PC-3 (cell line): ENCODE results near the gene TENT4B. TPM values are rescaled to one million over a fixed set of nuclear protein-coding genes. Genes with fewer than 3 reads are reported as not detected.

Experiments
- ATAC-seq: fragments of 200-7000 bp; cut with Tn5 transposase; 2 replicates; pipeline ENCODE4 v1.9.1; 2020; ENCODE audit warnings: mild to moderate bottlenecking, moderate library complexity
- BruUV-seq: library from RNA; stranded (reverse); fragments of 400-500 nt; replicated peaks from 2 replicates; lab custom pipeline; 2021; lab: Mats Ljungman, UMichigan
- CTCF ChIA-PET: fragments of 300-600 bp; sonication (Branson Sonifier 250); formaldehyde crosslinking; loops from one replicate; lab custom pipeline; 2022; ENCODE audit warnings: antibody characterized with exemption; lab: Charles Lee
- POLR2A ChIA-PET: fragments of 300-600 bp; sonication (Branson Sonifier 250); formaldehyde crosslinking; loops from one replicate; lab custom pipeline; 2022; ENCODE audit warnings: antibody characterized with exemption; ENCODE audit not compliant: unreplicated experiment; lab: Charles Lee
- DNase-seq: peaks from one replicate; pipeline ENCODE4 v3.0.0-alpha.2; 2015
- H2AFZ ChIP-seq: fragments of 300-600 bp; sonication (generic); 2 replicates; pipeline ENCODE4 v1.6.0; 2016; ENCODE audit warnings: antibody characterized with exemption, low read length
- H3F3A ChIP-seq: fragments of 300-600 bp; sonication (generic); one replicate; pipeline ENCODE4 v1.6.0; 2017; ENCODE audit warnings: antibody characterized with exemption, low read length, control low read depth, mild to moderate bottlenecking; ENCODE audit not compliant: unreplicated experiment
- H3K27ac ChIP-seq: fragments of 300-600 bp; sonication (generic); 2 replicates; pipeline ENCODE4 v1.5.1; 2016; ENCODE audit warnings: mild to moderate bottlenecking, low read length
- H3K27me3 ChIP-seq: fragments of 300-600 bp; sonication (generic); 2 replicates; pipeline ENCODE4 v1.6.1; 2016; ENCODE audit warnings: low read length, mixed read lengths
- H3K36me3 ChIP-seq: fragments of 300-600 bp; sonication (generic); 2 replicates; pipeline ENCODE4 v1.6.1; 2016; ENCODE audit warnings: low read depth, mixed run types, low read length, mixed read lengths
- H3K4me1 ChIP-seq: fragments of 300-600 bp; sonication (generic); 2 replicates; pipeline ENCODE4 v1.5.1; 2016; ENCODE audit warnings: low read length; ENCODE audit not compliant: insufficient read depth
- H3K4me2 ChIP-seq: fragments of 300-600 bp; sonication (generic); 2 replicates; pipeline ENCODE4 v1.6.0; 2016; ENCODE audit warnings: low read length
- H3K4me3 ChIP-seq: fragments of 300-600 bp; sonication (generic); 2 replicates; pipeline ENCODE4 v1.5.1; 2016; ENCODE audit warnings: mild to moderate bottlenecking, low read length, mixed read lengths
- H3K79me2 ChIP-seq: fragments of 300-600 bp; sonication (generic); 2 replicates; pipeline ENCODE4 v1.6.1; 2017; ENCODE audit warnings: low read length, mixed read lengths
- H3K9ac ChIP-seq: fragments of 300-600 bp; sonication (generic); 2 replicates; pipeline ENCODE4 v1.6.0; 2016; ENCODE audit warnings: mild to moderate bottlenecking, low read length
- H3K9me2 ChIP-seq: fragments of 300-600 bp; sonication (generic); replicated peaks from 2 replicates; pipeline ENCODE4 v1.6.1; 2016; ENCODE audit warnings: mixed run types, low read length, mixed read lengths
- H3K9me3 ChIP-seq: fragments of 300-600 bp; sonication (generic); 2 replicates; pipeline ENCODE4 v1.6.1; 2016; ENCODE audit warnings: low read length, mixed read lengths
- H4K20me1 ChIP-seq: fragments of 300-600 bp; sonication (generic); 2 replicates; pipeline ENCODE4 v1.6.1; 2016; ENCODE audit warnings: low read length, mixed read lengths
- CTCF ChIP-seq: fragments of 300-600 bp; sonication (generic); conservative IDR thresholded peaks from 2 replicates; pipeline ENCODE4 v1.5.1; 2017; ENCODE audit warnings: antibody characterized with exemption, low read depth, mild to moderate bottlenecking, low read length
- EZH2 ChIP-seq: fragments of 300-600 bp; sonication (generic); IDR thresholded peaks from one replicate; pipeline ENCODE4 v1.6.1; 2017; ENCODE audit warnings: antibody characterized with exemption, mild to moderate bottlenecking, low read length; ENCODE audit not compliant: unreplicated experiment
- EZH2phosphoT487 ChIP-seq: fragments of 300-600 bp; sonication (generic); IDR thresholded peaks from 2 replicates; pipeline ENCODE4 v1.6.1; 2018; ENCODE audit warnings: mild to moderate bottlenecking, antibody characterized with exemption, low read length, borderline replicate concordance
- intact Hi-C: fragments of 100-400 bp; cut with micrococcal nuclease; formaldehyde crosslinking; loops from 2 replicates; pipeline ENCODE4 v1.9.0; 2023
- total RNA-seq: library from RNA; depleted of rRNA; stranded (reverse); fragments of >200 nt; gene quantifications from 2 replicates; pipeline ENCODE4 v1.2.3, GENCODE V29; 2014

The TENT4B gene
- total RNA-seq, 1 experiment from 2014 or later, result 6.3 TPM

GRCh38 chr16:50247906-50248608 lies 95.0 kb downstream of the TENT4B start:
- H4K20me1 ChIP-seq, result no peaks in the 10 kb centered on the region
- no TSS peak for BruUV-seq
- H3K36me3 ChIP-seq, result no peaks in the 10 kb centered on the region
- no peak overlapping the region for H3K4me3 ChIP-seq
- no peaks in the 10 kb centered on the region for H3K9me2 ChIP-seq
- TF ChIP-seq EZH2phosphoT487, result no peak
- no peak for TF ChIP-seq EZH2
- TF ChIP-seq CTCF, result no peak
- CTCF ChIA-PET, result interaction anchor here (0.6 kb wide), 1 partner anchor 151 kb away, joined by 4 read pairs; no protein-coding TSS in a partner anchor
- no peak for DNase-seq
- H3F3A ChIP-seq, result peaks cover 3% of the 10 kb centered on the region
- no peaks in the 10 kb centered on the region for H3K27me3 ChIP-seq
- ATAC-seq, result no peak
- H3K4me2 ChIP-seq, result no peak overlapping the region
- no peak overlapping the region for H3K27ac ChIP-seq
- POLR2A ChIA-PET, result no interaction called here
- H2AFZ ChIP-seq, result no peak overlapping the region
- intact Hi-C loops, result loop anchor here (10.0 kb wide), 1 partner anchor 77 kb away; no protein-coding TSS in a partner anchor
- no peak overlapping the region for H3K9ac ChIP-seq
- no peaks in the 10 kb centered on the region for H3K9me3 ChIP-seq
- H3K79me2 ChIP-seq, result peaks cover 48% of the 10 kb centered on the region
- peaks cover 37% of the 10 kb centered on the region for H3K4me1 ChIP-seq

GRCh38 chr16:50248845-50249244 lies 95.7 kb downstream of the TENT4B start:
- H2AFZ ChIP-seq, result no peak overlapping the region
- BruUV-seq, result no TSS peak
- H3K4me1 ChIP-seq, result peaks cover 34% of the 10 kb centered on the region
- H3K27ac ChIP-seq, result no peak overlapping the region
- TF ChIP-seq EZH2 (no peak), CTCF (no peak), EZH2phosphoT487 (no peak)
- intact Hi-C loops, result loop anchor here (10.0 kb wide), 1 partner anchor 76 kb away; no protein-coding TSS in a partner anchor
- POLR2A ChIA-PET, result no interaction called here
- H4K20me1 ChIP-seq, result no peaks in the 10 kb centered on the region
- no peak overlapping the region for H3K9ac ChIP-seq
- no peaks in the 10 kb centered on the region for H3K9me2 ChIP-seq
- DNase-seq (no peak), ATAC-seq (no peak)
- CTCF ChIA-PET, result no interaction called here
- H3F3A ChIP-seq, result peaks cover 3% of the 10 kb centered on the region
- H3K9me3 ChIP-seq, result no peaks in the 10 kb centered on the region
- peaks cover 48% of the 10 kb centered on the region for H3K79me2 ChIP-seq
- H3K4me3 ChIP-seq, result no peak overlapping the region
- no peaks in the 10 kb centered on the region for H3K27me3 ChIP-seq
- no peak overlapping the region for H3K4me2 ChIP-seq
- H3K36me3 ChIP-seq, result no peaks in the 10 kb centered on the region
